Activated CD4-positive, alpha-beta T cell treated with anti-CD3 and anti-CD28 coated beads, Interleukin-2, amount 50 U/mL, for 4 hours (primary cell): ENCODE data around the gene WIPF3.
"Not testable (repeated sequence)": the region's sequence is repeated elsewhere in the genome, so short reads cannot be mapped to it uniquely, and the experiment has no call there.

Source experiments
- DNase-seq, 2 experiments: peaks; one replicate each; pipeline ENCODE4 v3.0.0-alpha.2; 2020

WIPF3 gene

DNA sequence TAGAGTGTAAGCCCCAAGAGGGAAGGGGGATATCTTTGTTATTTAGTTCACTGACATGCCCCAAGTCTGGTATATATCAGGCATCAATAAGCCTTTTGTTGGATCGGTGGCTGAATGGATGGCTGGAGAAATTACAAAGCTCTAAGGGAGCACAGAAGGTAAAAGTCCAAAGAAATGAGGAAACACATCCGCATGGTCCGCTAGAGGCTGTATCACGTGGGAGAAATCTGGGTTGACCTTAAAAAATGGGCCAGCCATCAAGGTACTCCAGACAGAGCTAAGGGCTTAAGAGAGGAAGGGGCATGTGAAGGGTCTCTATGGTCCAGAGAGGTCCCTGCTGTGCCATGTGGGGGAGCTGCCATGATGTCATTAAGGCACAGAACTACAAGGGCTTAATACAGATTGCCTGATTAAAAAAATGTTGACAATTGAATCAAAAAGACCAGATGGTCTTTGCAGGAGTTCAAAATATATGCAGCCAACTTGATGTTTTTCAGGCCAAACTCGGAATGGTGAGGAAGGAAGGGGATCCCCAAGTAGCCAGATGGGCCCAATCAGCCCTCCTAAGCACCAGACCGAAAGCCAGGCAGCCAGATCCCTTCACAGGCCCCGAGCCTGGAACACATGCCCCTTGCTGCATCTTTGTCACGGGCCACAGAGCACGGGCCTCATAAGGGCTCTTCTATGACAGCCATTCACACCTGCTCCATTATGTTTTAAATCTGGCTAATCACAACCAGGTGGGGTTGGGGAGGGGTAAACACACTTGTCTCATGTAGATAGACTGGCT lies 151.4 kb downstream of the WIPF3 start:
- no peak for DNase-seq

DNA sequence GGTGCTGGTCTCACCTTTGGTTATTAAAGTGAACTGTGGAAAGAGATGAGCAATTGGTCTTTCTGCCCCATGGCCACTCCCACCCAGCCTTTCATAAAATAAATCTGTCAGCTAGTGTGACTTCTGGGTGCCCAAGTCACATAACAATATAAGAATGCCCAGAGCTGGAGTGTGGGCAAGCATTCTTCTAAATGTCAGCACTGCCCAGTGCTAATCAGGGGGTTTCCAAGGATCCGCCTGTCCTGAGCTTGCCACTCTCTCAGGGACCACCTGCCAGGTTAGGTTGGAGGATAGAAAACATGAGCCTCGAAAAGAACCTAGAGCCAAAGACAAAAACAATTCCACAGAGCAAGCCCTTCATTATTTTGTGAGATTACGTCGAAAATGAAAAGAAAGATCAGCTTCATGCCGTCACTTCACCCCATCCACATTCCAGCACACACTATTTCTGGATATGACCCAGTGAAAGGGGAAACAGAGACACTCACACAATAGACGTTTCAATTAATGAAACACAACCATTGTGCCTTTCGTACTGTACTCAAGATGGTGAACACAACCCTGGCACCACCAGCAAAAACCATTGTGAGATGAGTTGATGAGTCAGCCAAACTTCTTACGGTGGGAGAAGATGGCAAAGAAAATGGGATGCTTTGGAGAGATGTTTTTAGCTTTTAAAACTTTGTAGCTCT lies 152.5 kb downstream of the WIPF3 start:
- DNase-seq = no peak

DNA sequence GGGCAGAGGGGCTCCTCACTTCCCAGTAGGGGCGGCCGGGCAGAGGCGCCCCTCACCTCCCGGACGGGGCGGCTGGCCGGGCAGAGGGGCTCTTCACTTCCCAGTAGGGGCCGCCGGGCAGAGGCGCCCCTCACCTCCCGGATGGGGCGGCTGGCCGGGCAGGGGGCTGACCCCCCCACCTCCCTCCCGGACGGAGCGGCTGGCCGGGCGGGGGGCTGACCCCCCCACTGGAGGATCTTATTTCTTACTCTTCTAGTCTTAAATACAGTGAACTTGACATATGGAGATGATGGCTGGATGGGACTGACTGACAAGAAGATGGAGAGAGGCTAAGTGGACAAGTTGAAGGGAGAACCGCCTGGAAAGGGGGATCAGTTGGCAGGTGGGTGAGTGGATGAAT lies 155.3 kb downstream of the WIPF3 start:
- not testable (repeated sequence) for DNase-seq

DNA sequence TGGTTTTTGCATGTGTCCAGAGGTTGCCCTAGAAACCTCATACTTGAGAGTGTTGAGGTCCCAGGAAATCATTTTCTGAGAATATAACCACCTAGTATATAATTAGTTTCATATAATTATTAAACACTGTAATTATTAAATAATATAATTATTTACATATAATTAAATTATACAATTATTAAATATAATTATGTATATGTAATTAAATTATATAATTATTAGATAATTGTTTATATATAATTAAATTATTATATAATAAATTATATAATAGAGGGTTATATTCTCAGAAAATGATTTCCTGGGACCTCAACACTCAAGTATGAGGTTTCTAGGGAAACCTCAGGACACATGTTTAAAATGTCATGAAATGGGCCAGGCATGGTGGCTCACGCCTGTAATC lies 155.7 kb downstream of the WIPF3 start:
- no peak for DNase-seq

DNA sequence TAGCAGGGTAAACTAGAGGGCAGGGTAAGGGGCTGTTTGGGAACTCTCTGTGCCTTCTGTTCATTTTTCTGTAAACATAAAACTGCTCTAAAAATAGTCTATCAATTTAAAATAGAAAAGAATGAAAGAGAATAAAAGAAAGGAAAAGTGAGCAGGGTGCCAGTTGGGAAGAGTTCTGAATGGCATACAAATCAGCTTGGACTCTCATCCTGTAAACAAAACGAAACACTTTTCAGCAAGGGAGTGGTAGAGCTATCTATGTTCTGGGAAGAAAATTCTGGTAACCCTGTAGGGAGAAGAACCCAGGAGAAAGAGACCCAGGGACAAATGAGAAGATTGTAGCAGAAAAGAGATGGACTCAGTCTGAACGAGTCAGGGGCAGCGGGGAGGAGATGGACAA lies 158.7 kb downstream of the WIPF3 start:
- no peak for DNase-seq
